Upper lobe of right lung (tissue), 1 donor: ENCODE results near the gene CDC45. TPM values are rescaled to one million over a fixed set of nuclear protein-coding genes. Genes with fewer than 3 reads are reported as not detected.
A peak's percentile ranks its signal among the peaks of the same experiment; 100 is the strongest.

ENCODE experiments used
- ATAC-seq: fragments of 200-7000 bp; cut with Tn5 transposase; one replicate; pipeline ENCODE4 v1.9.1; 2020; ENCODE audit warnings: mild to moderate bottlenecking, moderate library complexity
- DNase-seq: peaks from one replicate; pipeline ENCODE4 v3.0.0-alpha.2; 2020
- H3K27ac ChIP-seq: fragments of 200-600 bp; one replicate; pipeline ENCODE4 v1.8.0; 2022
- H3K27me3 ChIP-seq: fragments of 200-600 bp; one replicate; pipeline ENCODE4 v1.8.0; 2022; ENCODE audit warnings: mild to moderate bottlenecking
- H3K36me3 ChIP-seq: fragments of 200-600 bp; one replicate; pipeline ENCODE4 v1.8.0; 2022
- H3K4me1 ChIP-seq: fragments of 200-600 bp; one replicate; pipeline ENCODE4 v1.8.0; 2022
- H3K4me3 ChIP-seq: fragments of 200-600 bp; one replicate; pipeline ENCODE4 v1.8.0; 2022; ENCODE audit warnings: mild to moderate bottlenecking
- H3K9me3 ChIP-seq: fragments of 200-600 bp; one replicate; pipeline ENCODE4 v1.8.0; 2022
- CTCF ChIP-seq: fragments of 200-600 bp; IDR thresholded peaks from one replicate; pipeline ENCODE4 v1.8.0; 2022; ENCODE audit warnings: antibody characterized with exemption
- intact Hi-C: fragments of 100-400 bp; cut with DNase I; formaldehyde crosslinking; loops from one replicate; pipeline ENCODE4 v1.11.0; 2022
- total RNA-seq: library from RNA; stranded (reverse); fragmentation: NEBNext Ultra II Directional; extraction: Animal tissue kit (Norgen Biotek cat#: 25700); gene quantifications from one replicate; pipeline ENCODE4 v1.2.1, GENCODE V29; 2021
- donor health status: DM: no; HTN: yes; CAD: no; lungs with severe emphysema.

The CDC45 gene
- total RNA-seq, 1 donor from 2014 or later: 0.58 TPM

- intact Hi-C loops: no loop called here
- no peak for TF ChIP-seq CTCF
- H3K9me3 ChIP-seq: no peaks in the 10 kb centered on the region
- H3K27me3 ChIP-seq: no peaks in the 10 kb centered on the region
- ATAC-seq (peak; percentile 21), DNase-seq (no peak)
- no peaks in the 10 kb centered on the region for H3K36me3 ChIP-seq
- peak overlapping the region; percentile 53 for H3K27ac ChIP-seq
- H3K4me3 ChIP-seq: no peak overlapping the region
- H3K4me1 ChIP-seq: peaks cover 5% of the 10 kb centered on the region
Measured at GRCh38 chr22:19567157-19568009, 87.7 kb downstream of the CDC45 start.

GRCh38 chr22:19568337-19569275, 88.9 kb downstream of the CDC45 start:
- H3K9me3 ChIP-seq: no peaks in the 10 kb centered on the region
- ATAC-seq: no peak
- no peak overlapping the region for H3K27ac ChIP-seq
- no peaks in the 10 kb centered on the region for H3K36me3 ChIP-seq
- H3K27me3 ChIP-seq: no peaks in the 10 kb centered on the region
- no peak overlapping the region for H3K4me3 ChIP-seq
- no peak for DNase-seq
- H3K4me1 ChIP-seq: peaks cover 5% of the 10 kb centered on the region
- no peak for TF ChIP-seq CTCF
- intact Hi-C loops: no loop called here

GRCh38 chr22:19569276-19569640, 89.5 kb downstream of the CDC45 start:
- peaks cover 5% of the 10 kb centered on the region for H3K4me1 ChIP-seq
- no peaks in the 10 kb centered on the region for H3K27me3 ChIP-seq
- H3K4me3 ChIP-seq: no peak overlapping the region
- H3K27ac ChIP-seq: no peak overlapping the region
- no peaks in the 10 kb centered on the region for H3K36me3 ChIP-seq
- TF ChIP-seq CTCF: no peak
- intact Hi-C loops: no loop called here
- DNase-seq: no peak
- H3K9me3 ChIP-seq: no peaks in the 10 kb centered on the region
- no peak for ATAC-seq

GRCh38 chr22:19569976-19570375, 90.3 kb downstream of the CDC45 start:
- peaks cover 5% of the 10 kb centered on the region for H3K4me1 ChIP-seq
- DNase-seq (no peak), ATAC-seq (no peak)
- H3K9me3 ChIP-seq: no peaks in the 10 kb centered on the region
- intact Hi-C loops: no loop called here
- H3K27ac ChIP-seq: no peak overlapping the region
- H3K4me3 ChIP-seq: no peak overlapping the region
- H3K36me3 ChIP-seq: no peaks in the 10 kb centered on the region
- no peaks in the 10 kb centered on the region for H3K27me3 ChIP-seq
- TF ChIP-seq CTCF: no peak

Other genes starting within 250 kb of the CDC45 start
- gene CLTCL1, start 188.2 kb upstream of the CDC45 start, total RNA-seq: 4.3 TPM
- 23.3 TPM for gene HIRA, start 48.2 kb upstream of the CDC45 start, total RNA-seq
- 20.5 TPM for gene MRPL40, start 47.4 kb upstream of the CDC45 start, total RNA-seq
- 35.6 TPM for gene C22orf39, start 32.2 kb upstream of the CDC45 start, total RNA-seq
- gene UFD1, start 727 bp upstream of the CDC45 start, total RNA-seq: 43.1 TPM
- 274 TPM for gene CLDN5, start 44.5 kb downstream of the CDC45 start, total RNA-seq
- gene SEPTIN5, start 234.6 kb downstream of the CDC45 start, total RNA-seq: 11.5 TPM
- gene GP1BB, start 243.6 kb downstream of the CDC45 start, total RNA-seq: 1.3 TPM